Epithelial cell of proximal tubule (primary cell): ENCODE results near the gene CARD10. TPM values are rescaled to one million over a fixed set of nuclear protein-coding genes. Genes with fewer than 3 reads are reported as not detected.

ENCODE experiments used
- DNase-seq: peaks from one replicate; pipeline ENCODE4 v3.0.0-alpha.2; 2011; ENCODE audit warnings: low read depth
- H3K4me3 ChIP-seq: 2 replicates; pipeline ENCODE4 v1.5.1; 2011; ENCODE audit warnings: low read depth, mild to moderate bottlenecking, low read length
- CTCF ChIP-seq: conservative IDR thresholded peaks from 2 replicates; pipeline ENCODE4 v1.5.1; 2012; ENCODE audit warnings: low read depth, mild to moderate bottlenecking, low read length
- total RNA-seq: library from RNA; depleted of rRNA; stranded (reverse); fragments of >200 nt; gene quantifications from 2 replicates; pipeline ENCODE4 v1.2.3, GENCODE V29; 2015

Gene CARD10
- total RNA-seq, 1 donor from 2014 or later, result 63.8 TPM

DNA sequence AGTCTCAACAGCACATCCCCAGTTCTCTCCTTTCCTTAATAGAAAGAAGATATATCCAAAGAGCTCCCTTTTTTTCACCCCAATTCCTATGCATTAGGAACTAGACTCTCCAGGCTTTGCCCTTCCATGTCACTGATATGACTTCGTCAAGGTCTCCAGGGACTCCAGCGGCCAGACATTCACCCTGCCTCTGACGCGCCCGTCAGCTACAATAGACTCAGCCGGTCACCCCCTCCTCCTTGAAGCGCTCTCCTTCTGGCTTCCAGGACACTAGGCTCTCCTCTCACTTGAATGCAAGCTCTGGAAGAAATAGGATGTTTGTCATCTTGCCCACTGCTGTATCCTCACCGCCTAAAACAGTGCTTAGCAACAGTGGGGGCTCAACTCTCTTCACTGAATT lies 77.1 kb downstream of the CARD10 start:
- no peak overlapping the region for H3K4me3 ChIP-seq
- DNase-seq, result no peak
- no peak for TF ChIP-seq CTCF

DNA sequence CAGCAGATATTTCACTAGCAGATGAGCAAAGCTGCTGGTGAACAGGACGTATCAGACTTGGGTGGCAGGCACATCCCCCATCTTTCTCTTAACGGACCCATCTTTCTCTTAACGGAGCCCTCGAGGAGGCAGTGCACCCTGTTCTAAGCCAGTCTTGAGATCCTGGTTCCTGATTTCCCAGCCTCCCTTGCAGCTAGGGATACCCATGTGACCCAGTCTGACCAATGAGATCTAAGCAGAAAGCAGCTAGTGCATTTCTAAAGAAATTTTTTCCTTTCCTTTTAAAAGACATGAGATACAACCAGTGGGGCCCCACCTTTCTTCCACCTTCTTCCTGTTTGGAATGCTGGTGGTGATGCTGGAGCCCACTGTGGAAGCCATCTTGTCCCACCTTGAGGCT lies 78.3 kb downstream of the CARD10 start:
- H3K4me3 ChIP-seq, result no peak overlapping the region
- DNase-seq, result no peak
- TF ChIP-seq CTCF, result no peak

Other genes starting within 250 kb of the CARD10 start
- gene CYTH4, start 236.9 kb downstream of the CARD10 start, total RNA-seq, result 0.07 TPM in 1 of 2 replicates, not detected in the other
- 4.6 and 11.7 TPM in 2 replicates for gene ELFN2, start 91.9 kb downstream of the CARD10 start, total RNA-seq
- gene MFNG, start 33.0 kb downstream of the CARD10 start, total RNA-seq, result 0.07 TPM in 1 of 2 replicates, not detected in the other
- 102 and 110 TPM in 2 replicates for gene CDC42EP1, start 41.1 kb upstream of the CARD10 start, total RNA-seq
- gene LGALS2, start 60.7 kb upstream of the CARD10 start, total RNA-seq, result not detected in 2 replicates
- 43.8 and 49.6 TPM in 2 replicates for gene GGA1, start 89.4 kb upstream of the CARD10 start, total RNA-seq
- gene SH3BP1, start 120.3 kb upstream of the CARD10 start, total RNA-seq, result 15.1 and 25.0 TPM in 2 replicates
- 21.0 and 42.3 TPM in 2 replicates for gene PDXP, start 139.3 kb upstream of the CARD10 start, total RNA-seq
- 1,711 and 1,833 TPM in 2 replicates for gene LGALS1, start 156.2 kb upstream of the CARD10 start, total RNA-seq
- 18.2 and 47.9 TPM in 2 replicates for gene NOL12, start 166.9 kb upstream of the CARD10 start, total RNA-seq
- 75.1 and 82.2 TPM in 2 replicates for gene TRIOBP, start 177.6 kb upstream of the CARD10 start, total RNA-seq